HCT116 (cell line): Measurements from ENCODE around the gene ETNPPL. TPM values are rescaled to one million over a fixed set of nuclear protein-coding genes. Genes with fewer than 3 reads are reported as not detected.

ENCODE experiments used
- ATAC-seq: fragments of 200-7000 bp; cut with Tn5 transposase; 2 replicates; pipeline ENCODE4 v1.9.1; 2020; ENCODE audit warnings: mild to moderate bottlenecking, moderate library complexity
- BruUV-seq: library from RNA; stranded (reverse); fragments of 400-500 nt; replicated peaks from 2 replicates; lab custom pipeline; 2021; lab: Mats Ljungman, UMichigan
- CTCF ChIA-PET: fragments of 300-600 bp; sonication (Branson Sonifier 250); formaldehyde crosslinking; loops from one replicate; lab custom pipeline; 2021; ENCODE audit warnings: antibody characterized with exemption; lab: Charles Lee
- POLR2A ChIA-PET: fragments of 300-600, 350-600 bp; sonication (Branson Sonifier 250); formaldehyde crosslinking; loops from one replicate; lab custom pipeline; 2021; ENCODE audit warnings: antibody characterized with exemption; lab: Charles Lee
- RAD21 ChIA-PET, 2 experiments: fragments of 300-600 bp; sonication (Branson Sonifier 250); formaldehyde crosslinking; loops; one replicate each; lab custom pipeline; 2023; ENCODE audit warnings: low total read pairs in 2 of 2; ENCODE audit not compliant: uncharacterized antibody in 2 of 2, unreplicated experiment in 2 of 2, low non-redundant PET in 1 of 2; lab: Charles Lee
- DNase-seq: peaks from one replicate; pipeline ENCODE4 v3.0.0-alpha.2; 2010; ENCODE audit warnings: low read depth, low spot score
- H2AFZ ChIP-seq: fragments of 200-600 bp; shearing (Covaris generic), sonication (generic); 2 replicates; pipeline ENCODE4 v1.6.1; 2017; ENCODE audit warnings: low read depth, mixed run types, mixed read lengths, antibody characterized with exemption, low read length; ENCODE audit not compliant: poor library complexity, severe bottlenecking
- H3K27ac ChIP-seq: 2 replicates; pipeline ENCODE4 v1.5.1; 2012; ENCODE audit warnings: low read depth, low read length
- H3K27me3 ChIP-seq: fragments of 200-600 bp; sonication (generic); 2 replicates; pipeline ENCODE4 v1.6.1; 2016; ENCODE audit warnings: mixed run types, low read length, mixed read lengths; ENCODE audit not compliant: insufficient read depth
- H3K36me3 ChIP-seq, 2 experiments: fragments of 200-500 bp in 1 of 2; fragments of 200-600 bp in 1 of 2; sonication (Bioruptor generic) in 1 of 2; sonication (generic) in 1 of 2; 2 replicates each; pipeline versions ENCODE4 v1.5.1 to v1.6.1; 2014 to 2016; ENCODE audit warnings: low read length in 2 of 2, inconsistent platforms in 1 of 2, mixed read lengths in 1 of 2, mixed run types in 1 of 2; ENCODE audit not compliant: insufficient read depth in 2 of 2, control insufficient read depth in 1 of 2
- H3K4me1 ChIP-seq, 2 experiments: fragments of 200-600 bp in 1 of 2; sonication (generic) in 1 of 2; 2 replicates each; pipeline versions ENCODE4 v1.5.1 to v1.6.1; 2012 to 2017; ENCODE audit warnings: low read length in 2 of 2, inconsistent platforms in 1 of 2, mild to moderate bottlenecking in 1 of 2, mixed read lengths in 1 of 2, mixed run types in 1 of 2, moderate library complexity in 1 of 2; ENCODE audit not compliant: insufficient read depth in 2 of 2, control insufficient read depth in 1 of 2
- H3K4me2 ChIP-seq: fragments of 200-600 bp; sonication (generic); 2 replicates; pipeline ENCODE4 v1.6.1; 2017; ENCODE audit warnings: mixed run types, low read length, mixed read lengths
- H3K4me3 ChIP-seq, 2 experiments: fragments of 200-600 bp in 1 of 2; sonication (generic) in 1 of 2; replicated peaks in 1 of 2; 2 replicates each; pipeline ENCODE4 v1.5.1; 2011 to 2016; ENCODE audit warnings: low read length in 2 of 2, control low read depth in 1 of 2, low read depth in 1 of 2, mild to moderate bottlenecking in 1 of 2, mixed read lengths in 1 of 2, mixed run types in 1 of 2
- H3K79me2 ChIP-seq: fragments of 200-600 bp; sonication (generic); 2 replicates; pipeline ENCODE4 v1.6.1; 2017; ENCODE audit warnings: mild to moderate bottlenecking, mixed run types, low read length, moderate library complexity, mixed read lengths; ENCODE audit not compliant: insufficient read depth
- H3K9ac ChIP-seq: fragments of 200-600 bp; sonication (generic); 2 replicates; pipeline ENCODE4 v1.6.1; 2016; ENCODE audit warnings: low read length, mixed read lengths
- H3K9me2 ChIP-seq: fragments of 200-600 bp; sonication (generic), shearing (Covaris generic); 2 replicates; pipeline ENCODE4 v1.6.1; 2017; ENCODE audit warnings: mixed run types, mild to moderate bottlenecking, moderate library complexity; ENCODE audit not compliant: insufficient read depth
- H3K9me3 ChIP-seq, 2 experiments: fragments of 200-500 bp in 1 of 2; fragments of 200-600 bp in 1 of 2; sonication (Bioruptor generic) in 1 of 2; sonication (generic) in 1 of 2; 2 replicates each; pipeline ENCODE4 v1.6.1; 2014 to 2017; ENCODE audit warnings: low read length in 2 of 2, mixed read lengths in 2 of 2, inconsistent platforms in 1 of 2, low read depth in 1 of 2, mild to moderate bottlenecking in 1 of 2, mixed run types in 1 of 2, moderate library complexity in 1 of 2; ENCODE audit not compliant: control insufficient read depth in 1 of 2, insufficient read depth in 1 of 2
- H4K20me1 ChIP-seq: fragments of 200-600 bp; sonication (generic), shearing (Covaris generic); 2 replicates; pipeline ENCODE4 v1.6.1; 2017; ENCODE audit warnings: mixed run types, mild to moderate bottlenecking, moderate library complexity; ENCODE audit not compliant: insufficient read depth
- CBX3 ChIP-seq: IDR thresholded peaks from 2 replicates; pipeline ENCODE4 v1.6.1; 2012; ENCODE audit warnings: low read depth
- CEBPB ChIP-seq: IDR thresholded peaks from 2 replicates; pipeline ENCODE4 v1.6.1; 2012; ENCODE audit warnings: low read depth
- EGR1 ChIP-seq: IDR thresholded peaks from 2 replicates; pipeline ENCODE4 v1.6.1; 2012; ENCODE audit warnings: low read depth
- ELF1 ChIP-seq: IDR thresholded peaks from 2 replicates; pipeline ENCODE4 v1.6.1; 2012; ENCODE audit warnings: low read depth, borderline replicate concordance
- JUND ChIP-seq: IDR thresholded peaks from 2 replicates; pipeline ENCODE4 v1.6.1; 2012
- POLR2A ChIP-seq: IDR thresholded peaks from 2 replicates; pipeline ENCODE4 v1.7.0; 2011; ENCODE audit warnings: borderline replicate concordance; ENCODE audit not compliant: insufficient read depth, insufficient read length; ENCODE audit errors: extremely low read depth
- RAD21 ChIP-seq: IDR thresholded peaks from 2 replicates; pipeline ENCODE4 v1.6.1; 2012; ENCODE audit warnings: low read depth, mild to moderate bottlenecking
- SP1 ChIP-seq: IDR thresholded peaks from 2 replicates; pipeline ENCODE4 v1.6.1; 2012; ENCODE audit warnings: low read depth
- intact Hi-C: fragments of 100-400 bp; cut with micrococcal nuclease; formaldehyde crosslinking; loops from 2 replicates; pipeline ENCODE4 v1.10.0; 2022
- total RNA-seq: library from RNA; stranded (reverse); gene quantifications from one replicate; pipeline ENCODE4 v1.2.1, GENCODE V29; 2021; ENCODE audit not compliant: unreplicated experiment
- TF ChIP-seq, protein P1 (sequence below): IDR thresholded peaks from 2 replicates; pipeline ENCODE4 v1.6.1; 2012; ENCODE audit warnings: low read depth
- TF ChIP-seq, protein P2 (sequence below): IDR thresholded peaks from 2 replicates; pipeline ENCODE4 v1.6.1; 2011; ENCODE audit warnings: mild to moderate bottlenecking, low read length, moderate library complexity; ENCODE audit not compliant: insufficient replicate concordance; ENCODE audit errors: extremely low read depth
- TF ChIP-seq, protein P3 (sequence below), 3 experiments: fragments of 200-600 bp in 1 of 3; sonication (generic) in 1 of 3; IDR thresholded peaks in 2 of 3; conservative IDR thresholded peaks in 1 of 3; 2 replicates each; pipeline ENCODE4 v1.5.1; 2012 to 2017; ENCODE audit warnings: low read depth in 2 of 3, low read length in 2 of 3, antibody characterized with exemption in 1 of 3, borderline replicate concordance in 1 of 3, control low read depth in 1 of 3, mild to moderate bottlenecking in 1 of 3, mixed read lengths in 1 of 3, mixed run types in 1 of 3, moderate library complexity in 1 of 3; ENCODE audit not compliant: insufficient read depth in 1 of 3

The ETNPPL gene
- total RNA-seq, 1 experiment from 2014 or later: not detected

DNA sequence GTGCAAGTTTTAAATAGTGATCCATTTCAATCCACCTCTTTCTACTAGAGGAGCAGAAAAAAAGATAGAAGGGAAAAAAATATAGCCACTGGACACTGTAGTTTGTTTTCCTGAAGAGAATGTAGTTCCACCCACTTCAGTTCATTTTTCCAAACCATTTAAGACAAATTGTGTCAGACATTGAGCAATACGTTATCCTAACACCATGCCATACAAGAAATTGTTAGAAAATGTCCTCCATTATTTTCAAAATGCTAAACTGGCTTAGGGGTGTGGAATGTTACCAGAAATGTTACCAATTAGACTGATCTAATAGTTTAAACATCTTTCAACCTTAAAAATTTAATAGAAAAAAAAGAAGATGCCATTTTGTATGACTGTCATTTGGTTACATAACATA, 48.6 kb upstream of the ETNPPL start:
- RAD21 ChIA-PET: no interaction called here
- intact Hi-C loops: no loop called here
- no peak for DNase-seq
- POLR2A ChIA-PET: no interaction called here
- H4K20me1 ChIP-seq: no peaks in the 10 kb centered on the region; the same call in 1 of the 2 replicates
- no peak overlapping the region for H3K27ac ChIP-seq
- H2AFZ ChIP-seq: no peak overlapping the region
- CTCF ChIA-PET: no interaction called here
- ATAC-seq: no peak
- no peak for TF ChIP-seq CEBPB
- no peak for TF ChIP-seq EGR1
- no peak for TF ChIP-seq POLR2A
- TF ChIP-seq ELF1: no peak
- TF ChIP-seq, protein P1, sequence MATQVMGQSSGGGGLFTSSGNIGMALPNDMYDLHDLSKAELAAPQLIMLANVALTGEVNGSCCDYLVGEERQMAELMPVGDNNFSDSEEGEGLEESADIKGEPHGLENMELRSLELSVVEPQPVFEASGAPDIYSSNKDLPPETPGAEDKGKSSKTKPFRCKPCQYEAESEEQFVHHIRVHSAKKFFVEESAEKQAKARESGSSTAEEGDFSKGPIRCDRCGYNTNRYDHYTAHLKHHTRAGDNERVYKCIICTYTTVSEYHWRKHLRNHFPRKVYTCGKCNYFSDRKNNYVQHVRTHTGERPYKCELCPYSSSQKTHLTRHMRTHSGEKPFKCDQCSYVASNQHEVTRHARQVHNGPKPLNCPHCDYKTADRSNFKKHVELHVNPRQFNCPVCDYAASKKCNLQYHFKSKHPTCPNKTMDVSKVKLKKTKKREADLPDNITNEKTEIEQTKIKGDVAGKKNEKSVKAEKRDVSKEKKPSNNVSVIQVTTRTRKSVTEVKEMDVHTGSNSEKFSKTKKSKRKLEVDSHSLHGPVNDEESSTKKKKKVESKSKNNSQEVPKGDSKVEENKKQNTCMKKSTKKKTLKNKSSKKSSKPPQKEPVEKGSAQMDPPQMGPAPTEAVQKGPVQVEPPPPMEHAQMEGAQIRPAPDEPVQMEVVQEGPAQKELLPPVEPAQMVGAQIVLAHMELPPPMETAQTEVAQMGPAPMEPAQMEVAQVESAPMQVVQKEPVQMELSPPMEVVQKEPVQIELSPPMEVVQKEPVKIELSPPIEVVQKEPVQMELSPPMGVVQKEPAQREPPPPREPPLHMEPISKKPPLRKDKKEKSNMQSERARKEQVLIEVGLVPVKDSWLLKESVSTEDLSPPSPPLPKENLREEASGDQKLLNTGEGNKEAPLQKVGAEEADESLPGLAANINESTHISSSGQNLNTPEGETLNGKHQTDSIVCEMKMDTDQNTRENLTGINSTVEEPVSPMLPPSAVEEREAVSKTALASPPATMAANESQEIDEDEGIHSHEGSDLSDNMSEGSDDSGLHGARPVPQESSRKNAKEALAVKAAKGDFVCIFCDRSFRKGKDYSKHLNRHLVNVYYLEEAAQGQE: no peak
- TF ChIP-seq, protein P2, sequence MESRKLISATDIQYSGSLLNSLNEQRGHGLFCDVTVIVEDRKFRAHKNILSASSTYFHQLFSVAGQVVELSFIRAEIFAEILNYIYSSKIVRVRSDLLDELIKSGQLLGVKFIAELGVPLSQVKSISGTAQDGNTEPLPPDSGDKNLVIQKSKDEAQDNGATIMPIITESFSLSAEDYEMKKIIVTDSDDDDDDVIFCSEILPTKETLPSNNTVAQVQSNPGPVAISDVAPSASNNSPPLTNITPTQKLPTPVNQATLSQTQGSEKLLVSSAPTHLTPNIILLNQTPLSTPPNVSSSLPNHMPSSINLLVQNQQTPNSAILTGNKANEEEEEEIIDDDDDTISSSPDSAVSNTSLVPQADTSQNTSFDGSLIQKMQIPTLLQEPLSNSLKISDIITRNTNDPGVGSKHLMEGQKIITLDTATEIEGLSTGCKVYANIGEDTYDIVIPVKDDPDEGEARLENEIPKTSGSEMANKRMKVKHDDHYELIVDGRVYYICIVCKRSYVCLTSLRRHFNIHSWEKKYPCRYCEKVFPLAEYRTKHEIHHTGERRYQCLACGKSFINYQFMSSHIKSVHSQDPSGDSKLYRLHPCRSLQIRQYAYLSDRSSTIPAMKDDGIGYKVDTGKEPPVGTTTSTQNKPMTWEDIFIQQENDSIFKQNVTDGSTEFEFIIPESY: no peak
- no peak for TF ChIP-seq CBX3
- TF ChIP-seq, protein P3, sequence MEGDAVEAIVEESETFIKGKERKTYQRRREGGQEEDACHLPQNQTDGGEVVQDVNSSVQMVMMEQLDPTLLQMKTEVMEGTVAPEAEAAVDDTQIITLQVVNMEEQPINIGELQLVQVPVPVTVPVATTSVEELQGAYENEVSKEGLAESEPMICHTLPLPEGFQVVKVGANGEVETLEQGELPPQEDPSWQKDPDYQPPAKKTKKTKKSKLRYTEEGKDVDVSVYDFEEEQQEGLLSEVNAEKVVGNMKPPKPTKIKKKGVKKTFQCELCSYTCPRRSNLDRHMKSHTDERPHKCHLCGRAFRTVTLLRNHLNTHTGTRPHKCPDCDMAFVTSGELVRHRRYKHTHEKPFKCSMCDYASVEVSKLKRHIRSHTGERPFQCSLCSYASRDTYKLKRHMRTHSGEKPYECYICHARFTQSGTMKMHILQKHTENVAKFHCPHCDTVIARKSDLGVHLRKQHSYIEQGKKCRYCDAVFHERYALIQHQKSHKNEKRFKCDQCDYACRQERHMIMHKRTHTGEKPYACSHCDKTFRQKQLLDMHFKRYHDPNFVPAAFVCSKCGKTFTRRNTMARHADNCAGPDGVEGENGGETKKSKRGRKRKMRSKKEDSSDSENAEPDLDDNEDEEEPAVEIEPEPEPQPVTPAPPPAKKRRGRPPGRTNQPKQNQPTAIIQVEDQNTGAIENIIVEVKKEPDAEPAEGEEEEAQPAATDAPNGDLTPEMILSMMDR (IDR thresholded peaks at IDR 0.05 in 2 of 3, conservative IDR thresholded peaks at IDR 0.05 in 1 of 3; ENCODE audit: borderline replicate concordance in 1 of 3, insufficient read depth in 1 of 3, low read depth in 2 of 3, low read length in 2 of 3): no peak
- no peak for TF ChIP-seq JUND
- no peak for TF ChIP-seq SP1
- TF ChIP-seq RAD21: no peak
- no peaks in the 10 kb centered on the region for H3K36me3 ChIP-seq
- H3K9me2 ChIP-seq: no peaks in the 10 kb centered on the region
- no peak overlapping the region for H3K4me3 ChIP-seq
- BruUV-seq: no TSS peak
- H3K27me3 ChIP-seq: peaks cover 59% of the 10 kb centered on the region
- no peak overlapping the region for H3K9ac ChIP-seq
- no peaks in the 10 kb centered on the region for H3K79me2 ChIP-seq
- H3K4me1 ChIP-seq: no peaks in the 10 kb centered on the region
- no peaks in the 10 kb centered on the region for H3K9me3 ChIP-seq
- no peak overlapping the region for H3K4me2 ChIP-seq
